Lower lobe of right lung (tissue), 2 donors: ENCODE data around the gene SEPTIN3. TPM values are rescaled to one million over a fixed set of nuclear protein-coding genes. Genes with fewer than 3 reads are reported as not detected.

Experiments
- ATAC-seq, 2 donors: fragments of 200-7000 bp; cut with Tn5 transposase; one replicate each; pipeline ENCODE4 v1.9.1; 2020 to 2022; ENCODE audit warnings: mild to moderate bottlenecking in 2 of 2, moderate library complexity in 2 of 2
- DNase-seq: peaks from one replicate; pipeline ENCODE4 v3.0.0-alpha.2; 2020
- H3K27ac ChIP-seq: fragments of 200-600 bp; one replicate; pipeline ENCODE4 v1.8.0; 2022
- H3K27me3 ChIP-seq: fragments of 200-600 bp; one replicate; pipeline ENCODE4 v1.8.0; 2022; ENCODE audit warnings: low read depth
- H3K36me3 ChIP-seq: fragments of 200-600 bp; one replicate; pipeline ENCODE4 v1.8.0; 2022; ENCODE audit warnings: mild to moderate bottlenecking
- H3K4me1 ChIP-seq: fragments of 200-600 bp; one replicate; pipeline ENCODE4 v1.8.0; 2022
- H3K4me3 ChIP-seq: fragments of 200-600 bp; one replicate; pipeline ENCODE4 v1.8.0; 2022; ENCODE audit warnings: mild to moderate bottlenecking
- H3K9me3 ChIP-seq: fragments of 200-600 bp; one replicate; pipeline ENCODE4 v1.8.0; 2022
- intact Hi-C: fragments of 100-400 bp; cut with DNase I; formaldehyde crosslinking; loops from one replicate; pipeline ENCODE4 v1.11.0; 2022
- total RNA-seq: library from RNA; stranded (reverse); fragmentation: NEBNext Ultra II Directional; extraction: Animal tissue kit (Norgen Biotek cat#: 25700); gene quantifications from one replicate; pipeline ENCODE4 v1.2.1, GENCODE V29; 2021
- TF ChIP-seq, protein P1 (sequence below): fragments of 200-600 bp; IDR thresholded peaks from one replicate; pipeline ENCODE4 v1.8.0; 2022; ENCODE audit warnings: antibody characterized with exemption, mild to moderate bottlenecking
- donor health status: DM: no; HTN: yes; CAD: no; lungs with severe emphysema.

Gene SEPTIN3
- total RNA-seq, 1 donor from 2014 or later: 2.5 TPM

- H3K4me3 ChIP-seq: no peak overlapping the region
- ATAC-seq (no peak), DNase-seq (no peak)
- peaks cover 5% of the 10 kb centered on the region for H3K4me1 ChIP-seq
- TF ChIP-seq, protein P1, sequence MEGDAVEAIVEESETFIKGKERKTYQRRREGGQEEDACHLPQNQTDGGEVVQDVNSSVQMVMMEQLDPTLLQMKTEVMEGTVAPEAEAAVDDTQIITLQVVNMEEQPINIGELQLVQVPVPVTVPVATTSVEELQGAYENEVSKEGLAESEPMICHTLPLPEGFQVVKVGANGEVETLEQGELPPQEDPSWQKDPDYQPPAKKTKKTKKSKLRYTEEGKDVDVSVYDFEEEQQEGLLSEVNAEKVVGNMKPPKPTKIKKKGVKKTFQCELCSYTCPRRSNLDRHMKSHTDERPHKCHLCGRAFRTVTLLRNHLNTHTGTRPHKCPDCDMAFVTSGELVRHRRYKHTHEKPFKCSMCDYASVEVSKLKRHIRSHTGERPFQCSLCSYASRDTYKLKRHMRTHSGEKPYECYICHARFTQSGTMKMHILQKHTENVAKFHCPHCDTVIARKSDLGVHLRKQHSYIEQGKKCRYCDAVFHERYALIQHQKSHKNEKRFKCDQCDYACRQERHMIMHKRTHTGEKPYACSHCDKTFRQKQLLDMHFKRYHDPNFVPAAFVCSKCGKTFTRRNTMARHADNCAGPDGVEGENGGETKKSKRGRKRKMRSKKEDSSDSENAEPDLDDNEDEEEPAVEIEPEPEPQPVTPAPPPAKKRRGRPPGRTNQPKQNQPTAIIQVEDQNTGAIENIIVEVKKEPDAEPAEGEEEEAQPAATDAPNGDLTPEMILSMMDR: no peak
- no peaks in the 10 kb centered on the region for H3K9me3 ChIP-seq
- intact Hi-C loops: no loop called here
- H3K36me3 ChIP-seq: no peaks in the 10 kb centered on the region
- H3K27ac ChIP-seq: no peak overlapping the region
- peaks cover 33% of the 10 kb centered on the region for H3K27me3 ChIP-seq
Observed at GRCh38 chr22:41979423-41980250, 10.4 kb downstream of the SEPTIN3 start.

DNA sequence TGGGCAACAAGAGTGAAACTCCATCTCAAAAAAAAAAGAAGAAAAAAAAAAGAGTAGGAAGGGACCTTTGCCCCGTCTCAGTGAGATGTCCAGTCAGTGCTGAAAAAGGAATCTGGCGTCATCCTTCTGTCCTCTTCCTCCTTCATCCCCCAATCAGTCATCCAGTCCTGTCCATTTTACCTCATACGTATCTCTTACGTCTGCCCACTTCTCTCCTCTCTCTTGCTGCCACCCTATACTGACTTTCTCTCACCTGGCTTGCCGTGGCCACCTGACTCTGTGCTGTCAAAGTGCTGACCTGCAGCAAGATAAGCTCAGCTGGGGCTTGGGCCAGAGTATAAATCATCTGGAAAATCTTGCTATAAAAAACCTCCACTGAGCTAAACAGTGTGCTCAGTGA lies 13.6 kb downstream of the SEPTIN3 start:
- intact Hi-C loops: no loop called here
- H3K4me3 ChIP-seq: no peak overlapping the region
- no peaks in the 10 kb centered on the region for H3K36me3 ChIP-seq
- H3K4me1 ChIP-seq: no peaks in the 10 kb centered on the region
- peak in 1 of 2 donors; percentile 55 for ATAC-seq
- no peak overlapping the region for H3K27ac ChIP-seq
- peaks cover 6% of the 10 kb centered on the region for H3K27me3 ChIP-seq
- no peaks in the 10 kb centered on the region for H3K9me3 ChIP-seq
- no peak for DNase-seq
- TF ChIP-seq, protein P1: no peak

DNA sequence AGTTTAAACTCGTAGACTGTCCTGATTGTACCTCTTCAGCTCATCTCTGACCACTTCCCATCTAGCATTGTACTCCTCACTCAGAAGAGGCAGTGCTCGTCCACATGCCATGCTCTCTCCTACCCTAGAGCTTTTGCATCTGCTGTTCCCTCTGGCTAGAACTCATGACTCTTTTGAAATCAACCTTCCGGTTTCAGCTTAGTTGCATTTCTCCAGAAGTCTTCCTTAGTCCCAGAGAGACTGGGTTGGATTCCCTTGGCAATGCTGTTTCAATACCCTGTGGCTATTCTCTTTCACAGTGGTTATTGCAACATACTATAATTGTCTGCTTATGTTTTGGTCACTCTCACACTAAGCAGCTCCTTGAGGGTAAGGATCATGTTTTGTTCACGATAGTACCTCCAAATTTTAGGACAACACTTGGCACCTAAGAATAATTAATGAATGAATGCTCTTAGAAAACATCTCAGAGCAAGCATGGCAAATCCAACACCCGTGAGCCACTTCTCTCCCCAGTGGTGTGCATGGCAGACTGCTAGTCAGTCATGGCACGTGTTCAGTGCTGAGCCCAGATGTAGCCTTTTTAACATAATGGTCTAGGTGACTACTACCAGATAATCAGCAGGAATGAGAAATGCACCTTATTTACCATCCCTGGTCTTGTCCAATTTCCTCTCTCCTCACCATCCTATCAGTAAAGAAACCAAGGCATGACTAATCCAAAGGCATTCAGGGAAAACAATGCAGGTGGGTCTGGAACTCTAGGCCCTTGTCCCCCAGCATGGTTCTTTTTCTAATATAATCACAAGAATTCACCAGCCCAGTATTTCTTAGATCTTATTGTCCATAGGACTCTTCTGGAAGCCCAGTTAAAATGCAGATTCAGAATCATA lies 14.5 kb downstream of the SEPTIN3 start:
- peak; percentile 58 to 66 for ATAC-seq
- Histone ChIP-seq H3K27me3 (peaks cover 3% of the 10 kb centered on the region), H3K4me3 (no peak overlapping the region), H3K27ac (no peak overlapping the region), H3K9me3 (no peaks in the 10 kb centered on the region), H3K36me3 (no peaks in the 10 kb centered on the region), H3K4me1 (no peaks in the 10 kb centered on the region)
- intact Hi-C loops: no loop called here
- TF ChIP-seq, protein P1: no peak
- no peak for DNase-seq

GRCh38 chr22:41987276-41987675 lies 18.0 kb downstream of the SEPTIN3 start:
- H3K36me3 ChIP-seq: no peaks in the 10 kb centered on the region

GRCh38 chr22:41989246-41989645 lies 20.0 kb downstream of the SEPTIN3 start:
- H3K9me3 ChIP-seq: no peaks in the 10 kb centered on the region
- DNase-seq (no peak), ATAC-seq (no peak)
- H3K4me3 ChIP-seq: no peak overlapping the region
- H3K36me3 ChIP-seq: no peaks in the 10 kb centered on the region
- H3K27ac ChIP-seq: no peak overlapping the region
- no peaks in the 10 kb centered on the region for H3K4me1 ChIP-seq
- intact Hi-C loops: no loop called here
- no peaks in the 10 kb centered on the region for H3K27me3 ChIP-seq
- TF ChIP-seq, protein P1: no peak

More at GRCh38 chr22:41987276-41987675, 18.0 kb downstream of the SEPTIN3 start:
- intact Hi-C loops: no loop called here
- Histone ChIP-seq H3K4me1 (no peaks in the 10 kb centered on the region), H3K27ac (no peak overlapping the region), H3K27me3 (no peaks in the 10 kb centered on the region), H3K4me3 (no peak overlapping the region), H3K9me3 (no peaks in the 10 kb centered on the region)
- DNase-seq (no peak), ATAC-seq (no peak)
- TF ChIP-seq, protein P1: no peak
